Fibroblast of skin of right biceps (primary cell): Measurements from ENCODE around the gene MATN3.

ENCODE experiments used
- DNase-seq: peaks from one replicate; pipeline ENCODE4 v3.0.0-alpha.2; 2013

MATN3 gene

GRCh38 chr2:20035955-20036666 lies 23.6 kb upstream of the MATN3 start:
- no peak for DNase-seq

GRCh38 chr2:20034821-20035220 lies 22.4 kb upstream of the MATN3 start:
- DNase-seq, result no peak

- DNase-seq, result no peak
Observed at GRCh38 chr2:20034218-20034617, 21.8 kb upstream of the MATN3 start.

DNA sequence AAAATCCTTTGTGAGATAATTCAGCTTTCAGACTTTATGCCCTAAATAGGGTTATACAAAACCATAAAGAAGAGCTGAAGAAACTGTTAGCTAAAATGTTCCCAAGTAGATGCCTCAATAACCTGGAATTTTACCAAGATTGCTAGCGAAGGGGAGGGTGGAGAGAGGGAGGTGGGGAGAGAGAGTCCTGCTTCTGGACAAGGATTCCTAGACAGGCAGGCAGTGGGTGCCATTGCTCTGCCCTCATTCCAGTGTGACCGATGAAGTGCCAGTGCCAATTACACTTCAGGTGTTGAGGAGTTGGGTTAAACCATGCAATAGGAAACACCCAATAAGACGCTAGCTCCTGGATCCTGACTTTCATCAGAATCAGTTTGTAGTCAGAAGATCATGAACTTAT lies 20.9 kb upstream of the MATN3 start:
- no peak for DNase-seq

- DNase-seq, result no peak
Observed at GRCh38 chr2:20030224-20030623, 17.8 kb upstream of the MATN3 start.

DNA sequence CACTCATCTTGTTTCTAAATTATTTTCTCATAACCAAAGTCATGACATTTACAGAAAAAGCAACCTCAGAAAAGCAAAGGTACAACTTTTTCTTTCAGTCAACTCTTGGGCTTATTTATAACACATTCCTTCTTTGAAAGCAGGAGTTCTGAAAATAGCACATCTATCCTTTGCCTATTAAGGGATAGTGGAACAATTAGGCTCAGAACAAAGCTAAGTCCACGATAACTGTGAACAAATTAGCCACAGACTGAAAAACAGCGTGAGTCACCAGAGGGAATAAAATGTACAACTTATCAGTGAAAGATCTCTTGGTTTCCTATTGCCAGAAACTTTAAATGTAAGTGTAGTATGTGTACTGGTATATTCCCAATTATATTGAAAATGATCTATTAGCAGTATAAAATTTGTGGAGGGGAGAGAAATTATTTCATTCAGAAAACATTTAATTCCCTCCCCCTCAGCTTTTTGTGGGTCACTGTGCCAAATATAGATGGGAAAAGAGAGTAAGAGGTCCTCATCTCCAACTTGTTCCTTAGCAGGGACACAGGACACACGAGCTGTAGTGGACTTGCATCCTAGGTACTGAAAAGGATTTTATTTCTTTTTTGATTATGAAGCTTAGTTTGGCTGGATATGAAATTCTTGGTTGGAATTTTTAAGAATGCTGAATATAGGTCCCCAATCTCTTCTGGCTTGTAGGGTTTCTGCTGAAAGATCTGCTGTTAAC lies 15.4 kb upstream of the MATN3 start:
- DNase-seq, result peak; percentile 53

GRCh38 chr2:20027260-20027677 lies 14.8 kb upstream of the MATN3 start:
- no peak for DNase-seq

GRCh38 chr2:20025065-20025786 lies 12.8 kb upstream of the MATN3 start:
- peak; percentile 81 for DNase-seq

- no peak for DNase-seq
Observed at GRCh38 chr2:20023688-20024087, 11.2 kb upstream of the MATN3 start.

GRCh38 chr2:20021405-20022009 lies 9.0 kb upstream of the MATN3 start:
- no peak for DNase-seq

DNA sequence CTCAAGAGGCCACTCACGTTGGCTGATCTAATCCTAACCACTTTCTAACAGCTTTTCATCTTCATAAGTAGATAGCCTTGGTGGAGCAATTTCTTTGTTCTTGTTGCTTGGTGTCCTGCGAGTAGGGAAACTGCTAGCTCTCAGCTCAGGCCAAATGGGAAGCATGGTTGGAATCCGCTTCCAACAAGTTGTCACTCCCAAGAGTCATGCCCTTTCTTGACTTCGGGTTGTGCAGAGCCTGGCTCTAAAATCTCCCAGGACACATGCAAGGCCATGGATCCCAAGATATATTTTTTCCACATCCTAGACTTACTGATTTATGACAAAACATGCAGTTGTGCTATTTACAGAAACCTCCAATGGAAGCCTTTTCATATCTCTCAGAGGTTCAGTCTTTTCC lies 7.3 kb upstream of the MATN3 start:
- no peak for DNase-seq

DNA sequence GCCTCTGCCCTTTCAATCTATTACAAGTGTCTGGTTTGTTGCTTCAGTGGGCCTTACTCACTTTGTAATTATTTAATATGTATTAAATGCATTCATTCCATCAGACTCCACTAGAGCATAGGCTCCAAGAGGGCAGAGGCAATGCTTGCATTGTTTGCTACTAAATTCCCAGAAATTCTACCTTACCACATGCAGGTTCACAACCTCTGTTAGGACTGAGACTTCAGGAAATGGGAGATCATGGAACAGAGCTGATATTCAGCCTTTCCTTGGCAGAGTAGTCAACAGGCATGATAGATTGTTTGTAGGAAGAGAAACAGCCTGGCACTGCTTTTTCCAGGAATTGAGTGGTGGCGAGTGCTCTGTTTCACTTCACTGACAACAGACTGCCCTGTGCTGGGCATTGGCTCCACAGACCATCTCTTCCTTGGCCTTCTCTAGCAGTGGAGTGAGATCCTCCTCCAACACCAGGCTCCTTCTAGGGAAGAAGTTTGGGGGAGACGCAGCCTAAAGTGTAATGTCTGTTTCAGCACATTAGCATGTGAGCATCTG lies 6.2 kb upstream of the MATN3 start:
- DNase-seq, result no peak

DNA sequence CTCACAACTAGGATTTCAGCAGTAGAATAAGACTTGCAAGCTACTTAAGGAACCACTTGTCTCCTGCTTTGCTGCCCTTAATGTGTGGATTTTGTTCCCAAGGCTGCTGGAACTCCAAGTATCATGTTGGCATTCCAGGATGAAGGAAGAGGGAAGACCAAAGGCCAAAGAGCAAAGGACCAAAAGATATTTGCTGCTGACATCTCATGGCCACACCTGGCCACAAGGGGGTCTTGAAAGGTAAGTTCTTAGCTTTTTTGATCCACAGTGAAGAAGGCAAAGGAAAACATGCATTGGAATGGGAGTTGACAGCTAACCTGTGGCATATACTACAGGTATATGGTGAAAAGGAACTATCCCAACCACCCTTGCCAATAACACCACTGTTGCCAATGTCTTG lies 3.9 kb upstream of the MATN3 start:
- DNase-seq, result no peak

GRCh38 chr2:20015482-20016083 lies 3.1 kb upstream of the MATN3 start:
- peak; percentile 61 for DNase-seq

GRCh38 chr2:20013126-20013849 lies 820 bp upstream of the MATN3 start:
- DNase-seq, result no peak

DNA sequence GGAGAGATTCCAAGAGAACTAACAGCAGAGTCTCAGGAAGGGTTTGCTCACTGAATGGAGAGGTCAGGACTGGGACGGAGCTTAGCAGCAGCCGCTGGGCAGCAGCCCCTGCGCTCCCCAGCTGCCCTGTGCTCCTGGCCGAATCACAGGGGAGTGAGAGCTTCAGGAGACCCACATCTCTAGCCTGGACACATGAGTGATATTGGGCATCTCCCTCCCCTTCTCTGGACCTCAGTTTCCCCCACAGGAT lies 511 bp downstream of the MATN3 start:
- DNase-seq, result no peak

- DNase-seq, result no peak
Observed at GRCh38 chr2:20011276-20012031, 1.0 kb downstream of the MATN3 start.

DNA sequence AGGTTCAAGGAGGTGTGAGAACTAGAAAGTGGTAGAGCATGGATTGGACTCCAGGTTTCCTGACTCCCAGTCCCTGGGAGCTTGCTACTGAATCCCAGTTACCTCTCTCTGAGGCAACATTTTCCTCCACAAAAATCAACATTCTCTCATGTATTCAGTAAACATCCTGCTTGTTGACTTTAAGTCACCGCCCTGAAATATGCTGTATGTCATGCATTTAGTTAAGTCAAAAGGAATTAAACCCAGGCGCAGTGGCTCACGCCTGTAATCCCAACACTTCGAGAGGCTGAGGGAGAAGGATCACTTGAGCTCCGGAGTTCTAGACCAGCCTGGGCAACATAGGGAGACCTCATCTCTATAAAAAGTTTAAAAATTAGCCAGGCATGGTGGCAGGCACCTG lies 3.8 kb downstream of the MATN3 start:
- no peak for DNase-seq

DNA sequence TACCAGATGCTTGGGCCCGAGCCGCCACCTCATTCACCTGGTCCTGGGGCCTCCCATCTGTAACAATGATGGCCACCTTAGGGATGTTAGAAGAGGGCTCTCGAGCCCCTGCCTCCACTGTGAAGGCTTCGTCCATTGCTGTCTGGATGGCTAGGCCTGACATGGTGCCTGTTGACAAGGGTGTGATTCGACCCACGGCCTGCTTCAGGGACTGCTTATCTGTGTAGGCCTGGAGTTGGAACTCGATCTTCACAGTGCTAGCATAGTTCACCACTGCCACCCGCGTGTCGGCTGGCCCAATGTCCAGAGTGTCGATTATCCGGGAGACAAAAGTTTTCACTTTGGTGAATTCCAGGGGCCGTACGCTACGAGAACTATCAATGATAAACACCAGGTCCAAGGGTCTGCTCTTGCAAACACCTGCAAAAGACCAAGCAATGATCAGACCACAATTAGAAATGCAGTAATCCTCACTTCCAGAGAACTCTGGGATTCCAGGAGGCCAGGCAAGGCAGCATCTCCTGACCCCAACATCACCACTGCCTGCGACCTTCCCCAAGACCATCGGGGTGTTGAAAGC lies 6.5 kb downstream of the MATN3 start:
- DNase-seq, result no peak

- no peak for DNase-seq
Observed at GRCh38 chr2:20005067-20005627, 7.3 kb downstream of the MATN3 start.

DNA sequence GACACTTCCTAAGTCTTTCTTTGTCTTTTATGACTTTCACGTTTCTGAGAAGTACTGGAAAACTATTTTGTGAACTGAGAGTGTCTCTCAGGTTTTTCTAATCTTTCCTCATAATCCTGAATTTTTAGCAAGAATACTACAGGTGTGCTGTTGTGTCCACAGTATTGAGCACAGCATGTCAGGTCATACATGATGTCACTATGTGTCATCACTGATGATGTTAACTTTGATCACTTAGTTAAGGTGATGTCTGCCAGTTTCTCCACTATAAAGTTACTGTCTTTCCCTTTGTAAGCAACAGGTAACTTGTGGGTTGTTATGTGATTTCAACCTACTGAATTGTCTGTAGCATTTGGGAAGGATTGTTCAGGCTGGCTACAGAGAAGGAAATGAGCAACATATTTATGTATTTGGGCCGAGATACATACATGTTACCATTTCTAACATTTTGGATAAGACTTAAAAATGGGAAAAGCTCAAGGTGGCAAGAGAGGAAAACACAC lies 11.1 kb downstream of the MATN3 start:
- DNase-seq, result no peak
